ENCODE data around the gene KCNH5. TPM values are rescaled to one million over a fixed set of nuclear protein-coding genes. Genes with fewer than 3 reads are reported as not detected.

The KCNH5 gene
- total and polyA plus RNA-seq, 2 of the 13 experiments (the other 11 are each of a cell fraction or from before 2014, with no cell fraction given) = not detected

GRCh38 chr14:63045612-63046320, 508 bp upstream of the KCNH5 start (continued):
- TF ChIP-seq RERE (CRISPR knock-in tag; IDR thresholded peaks at IDR 0.05; ENCODE audit: low read depth) = no peak
- TF ChIP-seq GABPA (IDR thresholded peaks at IDR 0.05; ENCODE audit: low read depth, low read length) = no peak
- no peak for TF ChIP-seq GABPA (CRISPR knock-in tag; IDR thresholded peaks at IDR 0.05; ENCODE audit: low read depth)
- TF ChIP-seq POLR2AphosphoS2 (IDR thresholded peaks at IDR 0.05; ENCODE audit: low read depth, low read length) = no peak
- no peak for TF ChIP-seq DNMT1 (CRISPR knock-in tag; IDR thresholded peaks at IDR 0.05)
- peak; percentile 37; the same call in 1 of the 2 replicates for TF ChIP-seq ZNF687 (CRISPR knock-in tag; IDR thresholded peaks at IDR 0.05)
- no peak for TF ChIP-seq EHMT2 (IDR thresholded peaks at IDR 0.05; ENCODE audit: borderline replicate concordance, low read depth, low read length)
- no peak for TF ChIP-seq MIXL1 (CRISPR knock-in tag; IDR thresholded peaks at IDR 0.05)
- no peak for TF ChIP-seq ZNF775 (CRISPR knock-in tag; IDR thresholded peaks at IDR 0.05; ENCODE audit: borderline replicate concordance)
- 0 out of 2 replicates have a peak, but pooled peaks have one; percentile 37 for TF ChIP-seq ZFP91 (CRISPR knock-in tag; IDR thresholded peaks at IDR 0.05; ENCODE audit: borderline replicate concordance)
- TF ChIP-seq, protein P1, sequence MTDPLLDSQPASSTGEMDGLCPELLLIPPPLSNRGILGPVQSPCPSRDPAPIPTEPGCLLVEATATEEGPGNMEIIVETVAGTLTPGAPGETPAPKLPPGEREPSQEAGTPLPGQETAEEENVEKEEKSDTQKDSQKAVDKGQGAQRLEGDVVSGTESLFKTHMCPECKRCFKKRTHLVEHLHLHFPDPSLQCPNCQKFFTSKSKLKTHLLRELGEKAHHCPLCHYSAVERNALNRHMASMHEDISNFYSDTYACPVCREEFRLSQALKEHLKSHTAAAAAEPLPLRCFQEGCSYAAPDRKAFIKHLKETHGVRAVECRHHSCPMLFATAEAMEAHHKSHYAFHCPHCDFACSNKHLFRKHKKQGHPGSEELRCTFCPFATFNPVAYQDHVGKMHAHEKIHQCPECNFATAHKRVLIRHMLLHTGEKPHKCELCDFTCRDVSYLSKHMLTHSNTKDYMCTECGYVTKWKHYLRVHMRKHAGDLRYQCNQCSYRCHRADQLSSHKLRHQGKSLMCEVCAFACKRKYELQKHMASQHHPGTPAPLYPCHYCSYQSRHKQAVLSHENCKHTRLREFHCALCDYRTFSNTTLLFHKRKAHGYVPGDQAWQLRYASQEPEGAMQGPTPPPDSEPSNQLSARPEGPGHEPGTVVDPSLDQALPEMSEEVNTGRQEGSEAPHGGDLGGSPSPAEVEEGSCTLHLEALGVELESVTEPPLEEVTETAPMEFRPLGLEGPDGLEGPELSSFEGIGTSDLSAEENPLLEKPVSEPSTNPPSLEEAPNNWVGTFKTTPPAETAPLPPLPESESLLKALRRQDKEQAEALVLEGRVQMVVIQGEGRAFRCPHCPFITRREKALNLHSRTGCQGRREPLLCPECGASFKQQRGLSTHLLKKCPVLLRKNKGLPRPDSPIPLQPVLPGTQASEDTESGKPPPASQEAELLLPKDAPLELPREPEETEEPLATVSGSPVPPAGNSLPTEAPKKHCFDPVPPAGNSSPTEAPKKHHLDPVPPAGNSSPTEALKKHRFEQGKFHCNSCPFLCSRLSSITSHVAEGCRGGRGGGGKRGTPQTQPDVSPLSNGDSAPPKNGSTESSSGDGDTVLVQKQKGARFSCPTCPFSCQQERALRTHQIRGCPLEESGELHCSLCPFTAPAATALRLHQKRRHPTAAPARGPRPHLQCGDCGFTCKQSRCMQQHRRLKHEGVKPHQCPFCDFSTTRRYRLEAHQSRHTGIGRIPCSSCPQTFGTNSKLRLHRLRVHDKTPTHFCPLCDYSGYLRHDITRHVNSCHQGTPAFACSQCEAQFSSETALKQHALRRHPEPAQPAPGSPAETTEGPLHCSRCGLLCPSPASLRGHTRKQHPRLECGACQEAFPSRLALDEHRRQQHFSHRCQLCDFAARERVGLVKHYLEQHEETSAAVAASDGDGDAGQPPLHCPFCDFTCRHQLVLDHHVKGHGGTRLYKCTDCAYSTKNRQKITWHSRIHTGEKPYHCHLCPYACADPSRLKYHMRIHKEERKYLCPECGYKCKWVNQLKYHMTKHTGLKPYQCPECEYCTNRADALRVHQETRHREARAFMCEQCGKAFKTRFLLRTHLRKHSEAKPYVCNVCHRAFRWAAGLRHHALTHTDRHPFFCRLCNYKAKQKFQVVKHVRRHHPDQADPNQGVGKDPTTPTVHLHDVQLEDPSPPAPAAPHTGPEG (CRISPR knock-in tag; IDR thresholded peaks at IDR 0.05) = no peak
